ENCODE results near the gene MRPL46. TPM values are rescaled to one million over a fixed set of nuclear protein-coding genes. Genes with fewer than 3 reads are reported as not detected.

MRPL46 gene
- total and polyA plus RNA-seq, 2 experiments from 2014 or later: 20.9 to 39.1 TPM

DNA sequence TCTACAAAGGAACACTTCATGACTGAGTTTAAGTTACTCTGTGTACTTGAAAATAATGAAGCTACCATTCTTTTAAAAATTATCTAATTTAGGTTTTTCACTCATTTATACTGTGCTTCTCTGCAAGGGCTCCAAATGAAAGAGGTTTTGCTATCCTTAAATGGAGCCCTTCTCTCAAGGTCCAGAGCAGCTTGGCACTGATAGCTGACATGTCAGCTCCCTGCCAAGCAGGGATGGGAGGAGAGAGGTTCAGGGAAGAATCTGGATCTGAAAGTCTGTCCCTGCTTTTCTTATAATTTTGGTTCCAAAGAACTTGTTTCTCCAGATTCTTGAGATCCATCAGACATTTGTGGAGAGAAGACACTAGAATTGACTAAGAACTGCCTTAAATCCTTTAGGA, 39.4 kb upstream of the MRPL46 start:
- Histone ChIP-seq H3K27ac (ENCODE audit: low read depth) (no peak overlapping the region), H3K4me3 (no peak overlapping the region), H4K20me1 (replicated peaks; ENCODE audit: insufficient read depth) (no peaks in the 10 kb centered on the region; the same call in 1 of the 2 replicates), H3F3A (replicated peaks; ENCODE audit: low read depth) (no peaks in the 10 kb centered on the region), H3K4me2 (no peak overlapping the region), H3K27me3 (ENCODE audit: insufficient read depth) (peaks cover 17% of the 10 kb centered on the region; the same call in 1 of the 2 replicates), H2AFZ (no peak overlapping the region), H3K36me3 (ENCODE audit: insufficient read depth) (no peaks in the 10 kb centered on the region), H3K79me2 (replicated peaks; ENCODE audit: insufficient read depth) (no peaks in the 10 kb centered on the region), H3K9me2 (ENCODE audit: insufficient read depth) (0 out of 2 replicates have a peak, but pooled peaks cover 3% of the 10 kb centered on the region), H3K4me1 (ENCODE audit: insufficient read depth) (peaks cover 14% of the 10 kb centered on the region)
- Mint-ChIP-seq H3K27ac (no peak overlapping the region), H3K36me3 (ENCODE audit: low read depth) (peaks cover 16% of the 10 kb centered on the region; the same call in 1 of the 3 replicates), H3K9me3 (no peaks in the 10 kb centered on the region), H3K27me3 (ENCODE audit: insufficient read depth, low read depth, poor library complexity) (peaks cover 8% of the 10 kb centered on the region), H3K4me1 (peaks cover 22% of the 10 kb centered on the region), H3K4me3 (no peak overlapping the region)
- TF ChIP-seq, protein P1, sequence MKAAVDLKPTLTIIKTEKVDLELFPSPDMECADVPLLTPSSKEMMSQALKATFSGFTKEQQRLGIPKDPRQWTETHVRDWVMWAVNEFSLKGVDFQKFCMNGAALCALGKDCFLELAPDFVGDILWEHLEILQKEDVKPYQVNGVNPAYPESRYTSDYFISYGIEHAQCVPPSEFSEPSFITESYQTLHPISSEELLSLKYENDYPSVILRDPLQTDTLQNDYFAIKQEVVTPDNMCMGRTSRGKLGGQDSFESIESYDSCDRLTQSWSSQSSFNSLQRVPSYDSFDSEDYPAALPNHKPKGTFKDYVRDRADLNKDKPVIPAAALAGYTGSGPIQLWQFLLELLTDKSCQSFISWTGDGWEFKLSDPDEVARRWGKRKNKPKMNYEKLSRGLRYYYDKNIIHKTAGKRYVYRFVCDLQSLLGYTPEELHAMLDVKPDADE (IDR thresholded peaks at IDR 0.05): no peak
- TF ChIP-seq NANOG (IDR thresholded peaks at IDR 0.05; ENCODE audit: borderline replicate concordance): no peak
- TF ChIP-seq STAT1 (IDR thresholded peaks at IDR 0.05; ENCODE audit: unreplicated experiment): no peak
- TF ChIP-seq CREB1 (CRISPR knock-in tag; IDR thresholded peaks at IDR 0.05; ENCODE audit: low read depth): no peak
- TF ChIP-seq JUNB (IDR thresholded peaks at IDR 0.05; ENCODE audit: unreplicated experiment): no peak
- no peak for TF ChIP-seq ZNF331 (CRISPR knock-in tag; IDR thresholded peaks at IDR 0.05; ENCODE audit: low read depth)
- TF ChIP-seq, protein P2, sequence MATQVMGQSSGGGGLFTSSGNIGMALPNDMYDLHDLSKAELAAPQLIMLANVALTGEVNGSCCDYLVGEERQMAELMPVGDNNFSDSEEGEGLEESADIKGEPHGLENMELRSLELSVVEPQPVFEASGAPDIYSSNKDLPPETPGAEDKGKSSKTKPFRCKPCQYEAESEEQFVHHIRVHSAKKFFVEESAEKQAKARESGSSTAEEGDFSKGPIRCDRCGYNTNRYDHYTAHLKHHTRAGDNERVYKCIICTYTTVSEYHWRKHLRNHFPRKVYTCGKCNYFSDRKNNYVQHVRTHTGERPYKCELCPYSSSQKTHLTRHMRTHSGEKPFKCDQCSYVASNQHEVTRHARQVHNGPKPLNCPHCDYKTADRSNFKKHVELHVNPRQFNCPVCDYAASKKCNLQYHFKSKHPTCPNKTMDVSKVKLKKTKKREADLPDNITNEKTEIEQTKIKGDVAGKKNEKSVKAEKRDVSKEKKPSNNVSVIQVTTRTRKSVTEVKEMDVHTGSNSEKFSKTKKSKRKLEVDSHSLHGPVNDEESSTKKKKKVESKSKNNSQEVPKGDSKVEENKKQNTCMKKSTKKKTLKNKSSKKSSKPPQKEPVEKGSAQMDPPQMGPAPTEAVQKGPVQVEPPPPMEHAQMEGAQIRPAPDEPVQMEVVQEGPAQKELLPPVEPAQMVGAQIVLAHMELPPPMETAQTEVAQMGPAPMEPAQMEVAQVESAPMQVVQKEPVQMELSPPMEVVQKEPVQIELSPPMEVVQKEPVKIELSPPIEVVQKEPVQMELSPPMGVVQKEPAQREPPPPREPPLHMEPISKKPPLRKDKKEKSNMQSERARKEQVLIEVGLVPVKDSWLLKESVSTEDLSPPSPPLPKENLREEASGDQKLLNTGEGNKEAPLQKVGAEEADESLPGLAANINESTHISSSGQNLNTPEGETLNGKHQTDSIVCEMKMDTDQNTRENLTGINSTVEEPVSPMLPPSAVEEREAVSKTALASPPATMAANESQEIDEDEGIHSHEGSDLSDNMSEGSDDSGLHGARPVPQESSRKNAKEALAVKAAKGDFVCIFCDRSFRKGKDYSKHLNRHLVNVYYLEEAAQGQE (IDR thresholded peaks at IDR 0.05; ENCODE audit: unreplicated experiment): no peak
- no peak for TF ChIP-seq EZH2phosphoT487 (IDR thresholded peaks at IDR 0.05; ENCODE audit: unreplicated experiment)
- no peak for TF ChIP-seq CTCF (conservative IDR thresholded peaks at IDR 0.05; ENCODE audit: low read depth in 2 of 2)
- no peak for TF ChIP-seq POLR2AphosphoS5 (IDR thresholded peaks at IDR 0.05; ENCODE audit: low read depth)
- no peak for TF ChIP-seq ZNF114 (CRISPR knock-in tag; IDR thresholded peaks at IDR 0.05)
- TF ChIP-seq, protein P3, sequence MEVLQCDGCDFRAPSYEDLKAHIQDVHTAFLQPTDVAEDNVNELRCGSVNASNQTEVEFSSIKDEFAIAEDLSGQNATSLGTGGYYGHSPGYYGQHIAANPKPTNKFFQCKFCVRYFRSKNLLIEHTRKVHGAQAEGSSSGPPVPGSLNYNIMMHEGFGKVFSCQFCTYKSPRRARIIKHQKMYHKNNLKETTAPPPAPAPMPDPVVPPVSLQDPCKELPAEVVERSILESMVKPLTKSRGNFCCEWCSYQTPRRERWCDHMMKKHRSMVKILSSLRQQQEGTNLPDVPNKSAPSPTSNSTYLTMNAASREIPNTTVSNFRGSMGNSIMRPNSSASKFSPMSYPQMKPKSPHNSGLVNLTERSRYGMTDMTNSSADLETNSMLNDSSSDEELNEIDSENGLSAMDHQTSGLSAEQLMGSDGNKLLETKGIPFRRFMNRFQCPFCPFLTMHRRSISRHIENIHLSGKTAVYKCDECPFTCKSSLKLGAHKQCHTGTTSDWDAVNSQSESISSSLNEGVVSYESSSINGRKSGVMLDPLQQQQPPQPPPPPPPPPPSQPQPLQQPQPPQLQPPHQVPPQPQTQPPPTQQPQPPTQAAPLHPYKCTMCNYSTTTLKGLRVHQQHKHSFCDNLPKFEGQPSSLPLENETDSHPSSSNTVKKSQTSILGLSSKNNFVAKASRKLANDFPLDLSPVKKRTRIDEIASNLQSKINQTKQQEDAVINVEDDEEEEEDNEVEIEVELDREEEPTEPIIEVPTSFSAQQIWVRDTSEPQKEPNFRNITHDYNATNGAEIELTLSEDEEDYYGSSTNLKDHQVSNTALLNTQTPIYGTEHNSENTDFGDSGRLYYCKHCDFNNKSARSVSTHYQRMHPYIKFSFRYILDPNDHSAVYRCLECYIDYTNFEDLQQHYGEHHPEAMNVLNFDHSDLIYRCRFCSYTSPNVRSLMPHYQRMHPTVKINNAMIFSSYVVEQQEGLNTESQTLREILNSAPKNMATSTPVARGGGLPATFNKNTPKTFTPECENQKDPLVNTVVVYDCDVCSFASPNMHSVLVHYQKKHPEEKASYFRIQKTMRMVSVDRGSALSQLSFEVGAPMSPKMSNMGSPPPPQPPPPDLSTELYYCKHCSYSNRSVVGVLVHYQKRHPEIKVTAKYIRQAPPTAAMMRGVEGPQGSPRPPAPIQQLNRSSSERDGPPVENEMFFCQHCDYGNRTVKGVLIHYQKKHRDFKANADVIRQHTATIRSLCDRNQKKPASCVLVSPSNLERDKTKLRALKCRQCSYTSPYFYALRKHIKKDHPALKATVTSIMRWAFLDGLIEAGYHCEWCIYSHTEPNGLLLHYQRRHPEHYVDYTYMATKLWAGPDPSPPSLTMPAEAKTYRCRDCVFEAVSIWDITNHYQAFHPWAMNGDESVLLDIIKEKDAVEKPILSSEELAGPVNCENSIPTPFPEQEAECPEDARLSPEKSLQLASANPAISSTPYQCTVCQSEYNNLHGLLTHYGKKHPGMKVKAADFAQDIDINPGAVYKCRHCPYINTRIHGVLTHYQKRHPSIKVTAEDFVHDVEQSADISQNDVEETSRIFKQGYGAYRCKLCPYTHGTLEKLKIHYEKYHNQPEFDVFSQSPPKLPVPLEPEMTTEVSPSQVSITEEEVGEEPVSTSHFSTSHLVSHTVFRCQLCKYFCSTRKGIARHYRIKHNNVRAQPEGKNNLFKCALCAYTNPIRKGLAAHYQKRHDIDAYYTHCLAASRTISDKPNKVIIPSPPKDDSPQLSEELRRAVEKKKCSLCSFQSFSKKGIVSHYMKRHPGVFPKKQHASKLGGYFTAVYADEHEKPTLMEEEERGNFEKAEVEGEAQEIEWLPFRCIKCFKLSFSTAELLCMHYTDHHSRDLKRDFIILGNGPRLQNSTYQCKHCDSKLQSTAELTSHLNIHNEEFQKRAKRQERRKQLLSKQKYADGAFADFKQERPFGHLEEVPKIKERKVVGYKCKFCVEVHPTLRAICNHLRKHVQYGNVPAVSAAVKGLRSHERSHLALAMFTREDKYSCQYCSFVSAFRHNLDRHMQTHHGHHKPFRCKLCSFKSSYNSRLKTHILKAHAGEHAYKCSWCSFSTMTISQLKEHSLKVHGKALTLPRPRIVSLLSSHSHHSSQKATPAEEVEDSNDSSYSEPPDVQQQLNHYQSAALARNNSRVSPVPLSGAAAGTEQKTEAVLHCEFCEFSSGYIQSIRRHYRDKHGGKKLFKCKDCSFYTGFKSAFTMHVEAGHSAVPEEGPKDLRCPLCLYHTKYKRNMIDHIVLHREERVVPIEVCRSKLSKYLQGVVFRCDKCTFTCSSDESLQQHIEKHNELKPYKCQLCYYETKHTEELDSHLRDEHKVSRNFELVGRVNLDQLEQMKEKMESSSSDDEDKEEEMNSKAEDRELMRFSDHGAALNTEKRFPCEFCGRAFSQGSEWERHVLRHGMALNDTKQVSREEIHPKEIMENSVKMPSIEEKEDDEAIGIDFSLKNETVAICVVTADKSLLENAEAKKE (CRISPR knock-in tag; IDR thresholded peaks at IDR 0.05): no peak
- TF ChIP-seq EZH2 (IDR thresholded peaks at IDR 0.05; ENCODE audit: low read depth, unreplicated experiment): no peak
- no peak for ATAC-seq
- no peak for DNase-seq (ENCODE audit: low spot score)
